Body of pancreas (tissue), 4 donors: Measurements from ENCODE around the gene HSF4. TPM values are rescaled to one million over a fixed set of nuclear protein-coding genes. Genes with fewer than 3 reads are reported as not detected.

ENCODE experiments used
- ATAC-seq: fragments of 150-250 bp; one replicate; pipeline ENCODE4 v1.9.1; 2016
- DNase-seq, 4 donors: peaks; one replicate each; pipeline ENCODE4 v3.0.0-alpha.2; 2019
- H3K27ac ChIP-seq, 4 donors: fragments of 200-600 bp; sonication (generic); 1 replicate in 3 of 4; 2 replicates in 1 of 4; pipeline versions ENCODE4 v1.5.1 to v1.6.1; 2016 to 2019; ENCODE audit warnings: mild to moderate bottlenecking in 1 of 4, mixed read lengths in 1 of 4, moderate library complexity in 1 of 4
- H3K27me3 ChIP-seq, 2 donors: fragments of 200-600 bp; sonication (generic); one replicate each; pipeline ENCODE4 v1.6.0; 2016; ENCODE audit warnings: mild to moderate bottlenecking in 1 of 2
- H3K36me3 ChIP-seq, 2 donors: fragments of 200-600 bp; sonication (generic); replicated peaks in 1 of 2; 2 replicates each; pipeline ENCODE4 v1.5.1; 2016; ENCODE audit warnings: low read depth in 2 of 2; ENCODE audit not compliant: insufficient read depth in 1 of 2
- H3K4me1 ChIP-seq: fragments of 200-600 bp; sonication (generic); one replicate; pipeline ENCODE4 v1.6.0; 2016
- H3K4me3 ChIP-seq, 2 donors: fragments of 200-600 bp; sonication (generic); 1 replicate in 1 of 2; 2 replicates in 1 of 2; pipeline ENCODE4 v1.5.1; 2016 to 2019
- H3K9me3 ChIP-seq, 3 donors: fragments of 200-600 bp; sonication (generic); 1 replicate in 2 of 3; 2 replicates in 1 of 3; pipeline ENCODE4 v1.5.1; 2016
- CTCF ChIP-seq, 7 experiments: fragments of 450-650 bp in 4 of 7; fragments of 200-600 bp in 3 of 7; sonication (generic) in 3 of 7; IDR thresholded peaks; one replicate each; pipeline ENCODE4 v1.5.1; 2016 to 2019; ENCODE audit warnings: antibody characterized with exemption in 7 of 7
- POLR2A ChIP-seq, 3 donors: fragments of 450-650 bp; IDR thresholded peaks; one replicate each; pipeline ENCODE4 v1.6.1; 2016; ENCODE audit warnings: antibody characterized with exemption in 3 of 3, mild to moderate bottlenecking in 2 of 3
- WGBS, 2 donors: methylation state at CpG; one replicate each; pipeline ENCODE4 v1.1.5; 2017; 5-methylcytosine and 5-hydroxymethylcytosine counted together
- intact Hi-C: fragments of 100-400 bp; cut with DNase I; formaldehyde crosslinking; loops from one replicate; pipeline ENCODE4 v1.15.1; 2023
- total RNA-seq, 2 donors: library from RNA; depleted of rRNA; stranded (reverse); fragments of >200 nt; gene quantifications; one replicate each; pipeline ENCODE4 v1.1.0, GENCODE V29; 2016

The HSF4 gene
- total RNA-seq, 2 donors from 2014 or later, result 76.8 to 352 TPM

- TF ChIP-seq POLR2A (IDR thresholded peaks at IDR 0.05), result no peak
- TF ChIP-seq CTCF (IDR thresholded peaks at IDR 0.05), result no peak
- WGBS, 2 donors, result 84 to 88% methylated on average over 7 to 11 of the region's 11 CpGs
- Histone ChIP-seq H3K9me3 (no peaks in the 10 kb centered on the region), H3K27ac (no peak overlapping the region), H3K27me3 (no peaks in the 10 kb centered on the region), H3K36me3 (peaks cover 6 to 19% of the 10 kb centered on the region in 2 donors), H3K4me3 (no peak overlapping the region), H3K4me1 (peaks cover 18% of the 10 kb centered on the region)
- intact Hi-C loops, result no loop called here
- no peak for ATAC-seq
- no peak for DNase-seq
These were observed 15.8 kb upstream of the HSF4 start for GRCh38 chr16:67148656-67149275.

GRCh38 chr16:67149276-67150046 is 15.1 kb upstream of the HSF4 start:
- Histone ChIP-seq H3K4me3 (no peak overlapping the region), H3K9me3 (no peaks in the 10 kb centered on the region), H3K36me3 (peaks cover 6 to 13% of the 10 kb centered on the region in 2 donors), H3K27me3 (no peaks in the 10 kb centered on the region), H3K27ac (no peak overlapping the region), H3K4me1 (peaks cover 18% of the 10 kb centered on the region)
- TF ChIP-seq CTCF (IDR thresholded peaks at IDR 0.05) (no peak), POLR2A (IDR thresholded peaks at IDR 0.05) (no peak)
- no peak for DNase-seq
- WGBS, 2 donors, result 54 to 82% methylated on average over 34 to 77 of the region's 77 CpGs
- intact Hi-C loops, result loop anchor here (5.0 kb wide), 2 partner anchors 132 to 172 kb away; no protein-coding TSS in a partner anchor
- no peak for ATAC-seq

GRCh38 chr16:67150047-67150832 is 14.3 kb upstream of the HSF4 start:
- peaks cover 23% of the 10 kb centered on the region for H3K4me1 ChIP-seq
- 6% methylated on average over 91 of the region's 94 CpGs; no CpG with 5 or more reads in 1 of the 2 donors for WGBS, 2 donors
- peak in 1 of 7 experiments; percentile 1 for TF ChIP-seq CTCF (IDR thresholded peaks at IDR 0.05)
- peak in 1 of 3 donors; percentile 5 for TF ChIP-seq POLR2A (IDR thresholded peaks at IDR 0.05)
- no peaks in the 10 kb centered on the region for H3K9me3 ChIP-seq
- ATAC-seq (peak; percentile 29), DNase-seq (peak in 2 of 4 donors; percentile 28 to 37)
- peak overlapping the region; percentile 17 to 61 (median 38) for H3K27ac ChIP-seq
- H3K4me3 ChIP-seq, result peak overlapping the region; percentile 14 to 31
- intact Hi-C loops, result loop anchor here (5.0 kb wide), 2 partner anchors 133 to 173 kb away; no protein-coding TSS in a partner anchor
- H3K27me3 ChIP-seq, result no peaks in the 10 kb centered on the region
- H3K36me3 ChIP-seq, result peaks cover 5 to 7% of the 10 kb centered on the region in 2 donors

GRCh38 chr16:67150833-67151396 is 13.6 kb upstream of the HSF4 start, which contains the start of gene B3GNT9:
TSS of gene B3GNT9 (minus strand) at chr16:67150998. CDS start at chr16:67150485, 513 bp downstream.
- Histone ChIP-seq H3K4me3 (peak within 1 kb of the TSS; percentile 14 to 31), H3K27ac (peak within 1 kb of the TSS; percentile 17 to 61 (median 38)), H3K4me1 (peaks cover 30% of the 10 kb centered on the region), H3K9me3 (no peaks in the 10 kb centered on the region), H3K27me3 (no peaks in the 10 kb centered on the region), H3K36me3 (peaks cover 0 to 7% of the 10 kb centered on the region in 2 donors)
- ATAC-seq (peak; percentile 54), DNase-seq (peak in 3 of 4 donors; percentile 45 to 72 (median 70))
- intact Hi-C loops, result loop anchor here (5.0 kb wide), 2 partner anchors 134 to 174 kb away; no protein-coding TSS in a partner anchor
- WGBS, 2 donors, result 2 to 4% methylated on average over 23 to 26 of the region's 34 CpGs
- no peak for TF ChIP-seq CTCF (IDR thresholded peaks at IDR 0.05)
- TF ChIP-seq POLR2A (IDR thresholded peaks at IDR 0.05), result peak in 1 of 3 donors; percentile 12
